Measurements from ENCODE around the gene ANK2. TPM values are rescaled to one million over a fixed set of nuclear protein-coding genes. Genes with fewer than 3 reads are reported as not detected.

Gene ANK2
- total RNA-seq = 100 to 1,000 TPM in 1 of 4 donors, 10 to 100 TPM in 3; 27.4 to 142 (median 47.2) TPM

GRCh38 chr4:113049421-113050370 is at the start of gene ANK2:
Gene ANK2, plus strand, starts transcription at chr4:113049653. Its CDS starts 76 bp downstream, at chr4:113049729.
- no peak for TF ChIP-seq POLR2A (IDR thresholded peaks at IDR 0.05)
- TF ChIP-seq CTCF (IDR thresholded peaks at IDR 0.05) = no peak
- H3K4me3 ChIP-seq = peak within 1 kb of the TSS in 1 of 2 donors; percentile 11
- no peaks in the 10 kb centered on the region for H3K4me1 ChIP-seq
- H3K27ac ChIP-seq = peak within 1 kb of the TSS in 1 of 2 donors; percentile 31
- H3K36me3 ChIP-seq = no peaks in the 10 kb centered on the region
- H3K9me3 ChIP-seq = no peaks in the 10 kb centered on the region
- H3K27me3 ChIP-seq = no peaks in the 10 kb centered on the region
- intact Hi-C loops (cut with DNase I; ENCODE audit: low total_unique reads) = no loop called here
- no peak for DNase-seq

- intact Hi-C loops (cut with DNase I; ENCODE audit: low total_unique reads) = no loop called here
- Histone ChIP-seq H3K4me3 (no peak overlapping the region), H3K36me3 (no peaks in the 10 kb centered on the region), H3K9me3 (no peaks in the 10 kb centered on the region), H3K27me3 (no peaks in the 10 kb centered on the region), H3K27ac (no peak overlapping the region), H3K4me1 (no peaks in the 10 kb centered on the region)
- DNase-seq = no peak
- no peak for TF ChIP-seq POLR2A (IDR thresholded peaks at IDR 0.05)
- no peak for TF ChIP-seq CTCF (IDR thresholded peaks at IDR 0.05)
Observed at GRCh38 chr4:113003841-113004240, 45.6 kb upstream of the ANK2 start.

- Histone ChIP-seq H3K4me3 (no peak overlapping the region), H3K9me3 (no peaks in the 10 kb centered on the region), H3K4me1 (no peaks in the 10 kb centered on the region), H3K27ac (no peak overlapping the region), H3K36me3 (no peaks in the 10 kb centered on the region), H3K27me3 (no peaks in the 10 kb centered on the region)
- intact Hi-C loops (cut with DNase I; ENCODE audit: low total_unique reads) = no loop called here
- TF ChIP-seq CTCF (IDR thresholded peaks at IDR 0.05) (no peak), POLR2A (IDR thresholded peaks at IDR 0.05) (no peak)
- no peak for DNase-seq
Observed at GRCh38 chr4:113004655-113005054, 44.8 kb upstream of the ANK2 start.

GRCh38 chr4:113006632-113007031 is 42.8 kb upstream of the ANK2 start:
- TF ChIP-seq CTCF (IDR thresholded peaks at IDR 0.05) (no peak), POLR2A (IDR thresholded peaks at IDR 0.05) (no peak)
- intact Hi-C loops (cut with DNase I; ENCODE audit: low total_unique reads) = no loop called here

GRCh38 chr4:113007151-113007550 is 42.3 kb upstream of the ANK2 start:
- H3K4me3 ChIP-seq = no peak overlapping the region
- no peaks in the 10 kb centered on the region for H3K27me3 ChIP-seq
- TF ChIP-seq POLR2A (IDR thresholded peaks at IDR 0.05) (no peak), CTCF (IDR thresholded peaks at IDR 0.05) (no peak)
- H3K9me3 ChIP-seq = no peaks in the 10 kb centered on the region
- no peak for DNase-seq
- H3K4me1 ChIP-seq = no peaks in the 10 kb centered on the region
- H3K36me3 ChIP-seq = no peaks in the 10 kb centered on the region
- no peak overlapping the region for H3K27ac ChIP-seq
- intact Hi-C loops (cut with DNase I; ENCODE audit: low total_unique reads) = no loop called here

More at GRCh38 chr4:113006632-113007031, 42.8 kb upstream of the ANK2 start:
- Histone ChIP-seq H3K4me3 (no peak overlapping the region), H3K36me3 (no peaks in the 10 kb centered on the region), H3K9me3 (no peaks in the 10 kb centered on the region), H3K27me3 (no peaks in the 10 kb centered on the region), H3K27ac (no peak overlapping the region), H3K4me1 (no peaks in the 10 kb centered on the region)
- no peak for DNase-seq

Data from uterus (tissue), 4 donors.